A673 (cell line): ENCODE measurements around the gene HMGXB3.

ENCODE experiments used
- EZH2 ChIP-seq: fragments of 200-600 bp; sonication (generic); IDR thresholded peaks from 2 replicates; pipeline ENCODE4 v1.6.1; 2017; ENCODE audit warnings: borderline replicate concordance, low read depth, mild to moderate bottlenecking, mixed read lengths, antibody characterized with exemption, low read length; ENCODE audit not compliant: poor library complexity, severe bottlenecking
- TF ChIP-seq, protein P1 (sequence below): fragments of 300-800, 200-600 bp; sonication (generic); conservative IDR thresholded peaks from 2 replicates; pipeline ENCODE4 v1.5.1; 2017; ENCODE audit warnings: low read depth, mild to moderate bottlenecking, antibody characterized with exemption, low read length, moderate library complexity, mixed read lengths

DNA sequence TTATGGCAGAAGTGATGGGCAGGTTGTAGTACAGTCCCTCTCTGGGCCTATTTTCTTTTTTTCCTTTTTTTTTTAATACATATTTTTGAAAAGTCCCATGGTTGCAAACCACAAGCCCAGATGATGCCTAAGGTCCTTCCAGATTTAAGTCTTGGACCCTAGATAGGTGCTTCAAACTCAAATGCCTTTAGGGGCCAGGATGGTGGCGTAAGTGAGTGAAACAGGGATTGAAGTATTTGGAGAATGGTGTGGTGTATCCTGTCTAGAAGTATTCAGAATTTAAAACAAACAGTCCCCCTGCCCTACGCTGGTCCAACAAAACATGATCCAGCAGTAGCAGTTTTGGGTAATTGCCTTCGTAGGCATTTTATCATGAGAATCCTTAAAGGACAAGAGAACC is 2.3 kb upstream of the HMGXB3 start:
- TF ChIP-seq, protein P1, sequence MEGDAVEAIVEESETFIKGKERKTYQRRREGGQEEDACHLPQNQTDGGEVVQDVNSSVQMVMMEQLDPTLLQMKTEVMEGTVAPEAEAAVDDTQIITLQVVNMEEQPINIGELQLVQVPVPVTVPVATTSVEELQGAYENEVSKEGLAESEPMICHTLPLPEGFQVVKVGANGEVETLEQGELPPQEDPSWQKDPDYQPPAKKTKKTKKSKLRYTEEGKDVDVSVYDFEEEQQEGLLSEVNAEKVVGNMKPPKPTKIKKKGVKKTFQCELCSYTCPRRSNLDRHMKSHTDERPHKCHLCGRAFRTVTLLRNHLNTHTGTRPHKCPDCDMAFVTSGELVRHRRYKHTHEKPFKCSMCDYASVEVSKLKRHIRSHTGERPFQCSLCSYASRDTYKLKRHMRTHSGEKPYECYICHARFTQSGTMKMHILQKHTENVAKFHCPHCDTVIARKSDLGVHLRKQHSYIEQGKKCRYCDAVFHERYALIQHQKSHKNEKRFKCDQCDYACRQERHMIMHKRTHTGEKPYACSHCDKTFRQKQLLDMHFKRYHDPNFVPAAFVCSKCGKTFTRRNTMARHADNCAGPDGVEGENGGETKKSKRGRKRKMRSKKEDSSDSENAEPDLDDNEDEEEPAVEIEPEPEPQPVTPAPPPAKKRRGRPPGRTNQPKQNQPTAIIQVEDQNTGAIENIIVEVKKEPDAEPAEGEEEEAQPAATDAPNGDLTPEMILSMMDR = no peak
- no peak for TF ChIP-seq EZH2
